Prostate gland (tissue), 2 donors: ENCODE results near the gene ADGRB3. TPM values are rescaled to one million over a fixed set of nuclear protein-coding genes. Genes with fewer than 3 reads are reported as not detected.

Experiments
- DNase-seq: peaks from one replicate; pipeline ENCODE4 v3.0.0-alpha.2; 2019; ENCODE audit warnings: low spot score
- H3K27ac ChIP-seq, 2 donors: fragments of 200-600 bp; sonication (generic); 2 replicates each; pipeline ENCODE4 v1.5.1; 2017 to 2019
- H3K27me3 ChIP-seq: fragments of 200-600 bp; sonication (generic); replicated peaks from 2 replicates; pipeline ENCODE4 v1.5.1; 2019; ENCODE audit not compliant: insufficient read depth
- H3K36me3 ChIP-seq, 2 donors: fragments of 200-600 bp; sonication (generic); 1 replicate in 1 of 2; 2 replicates in 1 of 2; pipeline versions ENCODE4 v1.5.1 to v1.8.1; 2017 to 2019
- H3K4me1 ChIP-seq: fragments of 200-600 bp; sonication (generic); replicated peaks from 2 replicates; pipeline ENCODE4 v1.5.1; 2019
- H3K4me3 ChIP-seq, 2 donors: fragments of 200-600 bp; sonication (generic); 2 replicates each; pipeline ENCODE4 v1.5.1; 2017 to 2019
- H3K9me3 ChIP-seq: fragments of 200-600 bp; sonication (generic); 2 replicates; pipeline ENCODE4 v1.5.1; 2017
- POLR2A ChIP-seq: fragments of 450-650 bp; IDR thresholded peaks from one replicate; pipeline ENCODE4 v1.6.1; 2016; ENCODE audit warnings: antibody characterized with exemption, mild to moderate bottlenecking
- POLR2AphosphoS5 ChIP-seq: sonication (generic); formaldehyde crosslinking; IDR thresholded peaks from one replicate; pipeline ENCODE4 v1.6.1; 2017; ENCODE audit warnings: antibody characterized with exemption
- WGBS: methylation state at CpG from one replicate; pipeline ENCODE4 v1.1.5; 2018; 5-methylcytosine and 5-hydroxymethylcytosine counted together
- intact Hi-C: fragments of 100-400 bp; cut with DNase I; formaldehyde crosslinking; loops from one replicate; pipeline ENCODE4 v1.14.2; 2022
- total RNA-seq, 2 donors: library from RNA; depleted of rRNA; stranded (reverse); fragments of >200 nt; gene quantifications; one replicate each; pipeline ENCODE4 v1.1.0, GENCODE V29; 2016
- TF ChIP-seq, protein P1 (sequence below), 4 experiments: fragments of 200-600 bp in 2 of 4; fragments of 450-650 bp in 2 of 4; sonication (generic) in 2 of 4; IDR thresholded peaks; 1 replicate in 3 of 4; 2 replicates in 1 of 4; pipeline ENCODE4 v1.5.1; 2016 to 2019; ENCODE audit warnings: antibody characterized with exemption in 4 of 4, mild to moderate bottlenecking in 2 of 4, moderate library complexity in 2 of 4

The ADGRB3 gene
- total RNA-seq, 2 donors from 2014 or later = 0.59 to 3.1 TPM

DNA sequence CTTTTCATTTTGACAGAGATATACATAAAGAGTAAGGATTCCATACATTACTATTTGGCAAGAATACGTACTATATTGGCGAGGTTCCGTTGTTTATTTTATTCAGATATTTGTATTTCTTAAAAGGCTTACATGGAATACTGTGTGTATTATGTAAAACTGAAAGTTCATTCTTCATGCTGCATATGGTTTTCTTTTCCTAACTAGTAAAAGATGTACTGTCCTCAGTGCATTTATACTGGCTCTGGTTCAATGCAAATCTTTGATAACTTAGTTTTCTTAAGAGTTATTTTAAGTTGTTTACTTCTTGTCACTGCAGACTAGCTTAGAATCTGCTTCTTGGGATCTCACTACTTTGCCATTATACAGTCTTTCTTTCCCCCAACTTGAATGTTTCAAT lies 42.0 kb downstream of the ADGRB3 start:
- DNase-seq = no peak
- intact Hi-C loops = no loop called here
- H3K4me3 ChIP-seq = no peak overlapping the region
- WGBS = 61% methylated on average over 3 of the region's 3 CpGs
- TF ChIP-seq POLR2AphosphoS5 (no peak), POLR2A (no peak)
- TF ChIP-seq, protein P1, sequence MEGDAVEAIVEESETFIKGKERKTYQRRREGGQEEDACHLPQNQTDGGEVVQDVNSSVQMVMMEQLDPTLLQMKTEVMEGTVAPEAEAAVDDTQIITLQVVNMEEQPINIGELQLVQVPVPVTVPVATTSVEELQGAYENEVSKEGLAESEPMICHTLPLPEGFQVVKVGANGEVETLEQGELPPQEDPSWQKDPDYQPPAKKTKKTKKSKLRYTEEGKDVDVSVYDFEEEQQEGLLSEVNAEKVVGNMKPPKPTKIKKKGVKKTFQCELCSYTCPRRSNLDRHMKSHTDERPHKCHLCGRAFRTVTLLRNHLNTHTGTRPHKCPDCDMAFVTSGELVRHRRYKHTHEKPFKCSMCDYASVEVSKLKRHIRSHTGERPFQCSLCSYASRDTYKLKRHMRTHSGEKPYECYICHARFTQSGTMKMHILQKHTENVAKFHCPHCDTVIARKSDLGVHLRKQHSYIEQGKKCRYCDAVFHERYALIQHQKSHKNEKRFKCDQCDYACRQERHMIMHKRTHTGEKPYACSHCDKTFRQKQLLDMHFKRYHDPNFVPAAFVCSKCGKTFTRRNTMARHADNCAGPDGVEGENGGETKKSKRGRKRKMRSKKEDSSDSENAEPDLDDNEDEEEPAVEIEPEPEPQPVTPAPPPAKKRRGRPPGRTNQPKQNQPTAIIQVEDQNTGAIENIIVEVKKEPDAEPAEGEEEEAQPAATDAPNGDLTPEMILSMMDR (IDR thresholded peaks at IDR 0.05) = no peak
- no peaks in the 10 kb centered on the region for H3K9me3 ChIP-seq
- no peaks in the 10 kb centered on the region for H3K4me1 ChIP-seq
- no peak overlapping the region for H3K27ac ChIP-seq
- no peaks in the 10 kb centered on the region for H3K27me3 ChIP-seq
- H3K36me3 ChIP-seq = no peaks in the 10 kb centered on the region

DNA sequence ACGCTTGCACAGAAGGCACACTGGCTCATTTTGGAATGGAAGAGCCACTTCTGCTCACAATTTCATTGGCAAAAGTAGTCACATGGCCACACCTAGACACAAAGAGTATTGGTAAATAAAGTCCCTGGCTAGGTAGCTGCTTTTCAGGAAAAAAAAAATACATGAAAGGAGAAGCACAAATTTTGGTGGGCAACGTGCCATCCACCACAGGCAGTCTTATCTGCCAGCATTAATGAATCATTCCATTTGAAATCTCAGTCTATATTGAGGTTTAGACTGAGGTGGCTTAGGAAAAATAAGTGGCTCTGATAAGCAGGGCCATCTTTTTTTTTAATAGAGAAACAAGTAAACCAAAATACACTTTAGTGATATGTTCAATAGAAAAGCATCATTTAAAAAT lies 44.3 kb downstream of the ADGRB3 start:
- intact Hi-C loops = no loop called here
- no peak overlapping the region for H3K27ac ChIP-seq
- no peaks in the 10 kb centered on the region for H3K27me3 ChIP-seq
- H3K4me1 ChIP-seq = no peaks in the 10 kb centered on the region
- 64% methylated on average over 2 of the region's 2 CpGs for WGBS
- no peak for DNase-seq
- no peaks in the 10 kb centered on the region for H3K9me3 ChIP-seq
- H3K36me3 ChIP-seq = no peaks in the 10 kb centered on the region
- no peak overlapping the region for H3K4me3 ChIP-seq
- TF ChIP-seq, protein P1 (IDR thresholded peaks at IDR 0.05) = no peak
- TF ChIP-seq POLR2A = no peak

DNA sequence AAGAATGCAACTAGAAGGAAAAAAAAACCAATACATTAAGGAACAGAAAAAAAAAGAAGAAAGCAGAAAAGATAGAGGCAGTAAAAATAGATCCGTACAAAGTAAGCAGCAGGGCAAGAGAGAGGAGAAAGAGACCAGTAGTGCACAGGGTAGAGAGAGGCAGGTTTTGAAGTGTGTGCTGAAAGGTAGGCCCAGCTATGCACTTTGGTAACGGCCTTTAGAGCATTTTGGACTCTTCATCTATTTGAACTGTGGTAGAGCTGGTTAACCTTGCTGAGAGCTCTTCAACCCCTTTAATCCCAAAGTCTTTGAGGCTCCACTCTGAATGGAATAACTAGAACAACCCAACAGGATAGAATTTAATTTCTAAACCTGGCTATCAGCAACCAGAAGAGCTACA lies 45.2 kb downstream of the ADGRB3 start:
- Histone ChIP-seq H3K27me3 (no peaks in the 10 kb centered on the region), H3K36me3 (no peaks in the 10 kb centered on the region), H3K4me3 (no peak overlapping the region), H3K9me3 (no peaks in the 10 kb centered on the region), H3K4me1 (no peaks in the 10 kb centered on the region), H3K27ac (no peak overlapping the region)
- DNase-seq = no peak
- intact Hi-C loops = no loop called here
- whole genome bisulfite sequencing = 84% methylated on average over 2 of the region's 2 CpGs
- TF ChIP-seq POLR2A = no peak
- TF ChIP-seq, protein P1 (IDR thresholded peaks at IDR 0.05) = no peak
- TF ChIP-seq POLR2AphosphoS5 = no peak

DNA sequence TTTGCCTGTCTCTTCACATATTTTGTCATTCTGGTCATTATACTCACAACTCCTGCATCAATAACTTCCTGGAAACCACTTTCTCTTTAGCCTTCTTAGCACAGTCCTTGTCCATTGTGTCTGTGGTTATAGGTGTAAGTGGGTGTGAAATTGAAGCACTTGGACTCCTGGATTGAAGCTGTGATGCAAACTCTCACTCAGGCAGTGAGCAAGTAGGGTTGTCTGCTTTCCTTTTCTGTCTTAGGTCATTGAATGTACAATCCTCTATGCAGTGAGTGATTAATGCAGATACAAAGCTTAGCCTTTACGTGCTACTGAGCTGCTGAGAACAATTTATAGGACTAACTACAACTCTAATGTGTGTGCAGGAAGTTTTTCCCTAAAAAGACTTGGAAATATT lies 54.8 kb downstream of the ADGRB3 start:
- Histone ChIP-seq H3K27ac (no peak overlapping the region), H3K4me1 (no peaks in the 10 kb centered on the region), H3K9me3 (no peaks in the 10 kb centered on the region), H3K27me3 (no peaks in the 10 kb centered on the region), H3K4me3 (no peak overlapping the region), H3K36me3 (no peaks in the 10 kb centered on the region)
- intact Hi-C loops = no loop called here
- no peak for DNase-seq
- 71% methylated on average over 1 of the region's 1 CpG for WGBS
- TF ChIP-seq POLR2AphosphoS5 (no peak), POLR2A (no peak)
- TF ChIP-seq, protein P1 (IDR thresholded peaks at IDR 0.05) = no peak

DNA sequence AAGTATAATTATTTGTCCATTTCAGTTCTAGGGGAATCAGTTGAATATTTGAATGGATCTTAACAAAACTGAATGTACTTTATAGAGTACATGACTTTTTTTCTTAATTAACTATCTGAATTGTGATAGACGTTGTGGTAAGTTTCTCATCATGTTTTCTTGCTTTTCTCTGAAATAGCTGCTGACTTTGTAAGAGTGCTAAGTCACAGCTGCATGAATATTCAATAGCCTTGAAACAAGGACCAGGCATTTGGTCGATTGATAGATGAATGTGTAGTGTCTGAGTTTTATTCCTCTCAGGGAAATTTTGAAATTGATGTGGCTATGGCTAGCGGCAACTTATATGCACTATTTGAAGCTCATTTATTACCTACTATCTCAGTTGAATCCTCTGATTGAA lies 56.0 kb downstream of the ADGRB3 start:
- no peaks in the 10 kb centered on the region for H3K36me3 ChIP-seq
- TF ChIP-seq, protein P1 (IDR thresholded peaks at IDR 0.05) = no peak
- intact Hi-C loops = no loop called here
- DNase-seq = no peak
- H3K27me3 ChIP-seq = no peaks in the 10 kb centered on the region
- 78% methylated on average over 3 of the region's 3 CpGs for WGBS
- no peak overlapping the region for H3K27ac ChIP-seq
- no peak overlapping the region for H3K4me3 ChIP-seq
- no peaks in the 10 kb centered on the region for H3K9me3 ChIP-seq
- no peaks in the 10 kb centered on the region for H3K4me1 ChIP-seq
